K562 (cell line): ENCODE results near the gene HDHD3. TPM values are rescaled to one million over a fixed set of nuclear protein-coding genes. Genes with fewer than 3 reads are reported as not detected.

Source experiments
- ATAC-seq: fragments of 200-7000 bp; cut with Tn5 transposase; 3 replicates; pipeline ENCODE4 v1.9.1; 2020; ENCODE audit warnings: moderate library complexity
- BruUV-seq: library from RNA; stranded (reverse); fragments of 400-500 nt; replicated peaks from 2 replicates; lab custom pipeline; 2021; lab: Mats Ljungman, UMichigan
- CTCF ChIA-PET: fragments of 300-600 bp; formaldehyde crosslinking; extraction: SDS; loops from one replicate; lab custom pipeline; 2021; ENCODE audit warnings: low intra/inter-chr PET ratio; lab: Yijun Ruan, JAX
- POLR2A ChIA-PET: fragments of 300-600, 350-650 bp; sonication (Branson Sonifier 250); formaldehyde crosslinking; extraction: SDS; loops from one replicate; lab custom pipeline; 2021; ENCODE audit warnings: antibody characterized with exemption, inconsistent platforms; lab: Yijun Ruan, JAX
- DNase-seq, 4 experiments: peaks; one replicate each; pipeline versions ENCODE4 v3.0.0 to v3.0.0-alpha.2; 2011 to 2018; ENCODE audit warnings: low spot score in 3 of 4, mixed read lengths in 3 of 4; ENCODE audit errors: extremely low read depth in 1 of 4
- FAIRE-seq: peaks from 2 replicates; lab custom pipeline; 2011; peaks lifted over from hg19 to GRCh38; lab: Jason Lieb, UNC
- H2AFZ ChIP-seq: 2 replicates; pipeline ENCODE4 v1.6.0; 2011; ENCODE audit warnings: low read depth, low read length, control low read depth, inconsistent platforms
- H3K27ac ChIP-seq: fragments of 200-600 bp; 3 replicates; pipeline ENCODE4 v1.8.0; 2011; ENCODE audit warnings: low read depth, mild to moderate bottlenecking, control low read depth, inconsistent platforms, low read length, moderate library complexity, mixed read lengths; ENCODE audit errors: extremely low read depth
- H3K27me3 ChIP-seq, 2 experiments: fragments of 300-600 bp in 1 of 2; 2 replicates in 1 of 2; 3 replicates in 1 of 2; pipeline versions ENCODE4 v1.6.0 to v1.8.0; 2011; ENCODE audit warnings: inconsistent platforms in 2 of 2, low read length in 2 of 2, mild to moderate bottlenecking in 1 of 2, mixed read lengths in 1 of 2, moderate library complexity in 1 of 2; ENCODE audit not compliant: control insufficient read depth in 2 of 2, insufficient read depth in 2 of 2
- H3K36me3 ChIP-seq: fragments of 300-600 bp; 3 replicates; pipeline ENCODE4 v1.8.0; 2011; ENCODE audit warnings: mild to moderate bottlenecking, low read length, inconsistent platforms; ENCODE audit not compliant: control insufficient read depth, insufficient read depth
- H3K4me1 ChIP-seq, 2 experiments: fragments of 200-600 bp in 1 of 2; replicated peaks in 1 of 2; 2 replicates in 1 of 2; 3 replicates in 1 of 2; pipeline versions ENCODE4 v1.5.1 to v1.8.0; 2011; ENCODE audit warnings: inconsistent platforms in 2 of 2, low read length in 2 of 2, mild to moderate bottlenecking in 1 of 2, mixed read lengths in 1 of 2, moderate library complexity in 1 of 2; ENCODE audit not compliant: control insufficient read depth in 2 of 2, insufficient read depth in 2 of 2
- H3K4me2 ChIP-seq: 2 replicates; pipeline ENCODE4 v1.6.1; 2011; ENCODE audit warnings: low read length, control low read depth, inconsistent platforms, mixed read lengths; ENCODE audit not compliant: insufficient read depth
- H3K4me3 ChIP-seq: fragments of 200-600 bp; sonication (generic), shearing (Covaris generic); 2 replicates; pipeline ENCODE4 v1.5.1; 2016; ENCODE audit warnings: control low read depth, inconsistent platforms
- H3K79me2 ChIP-seq: fragments of 200-600 bp; 3 replicates; pipeline ENCODE4 v1.8.0; 2011; ENCODE audit warnings: low read length, inconsistent platforms; ENCODE audit not compliant: control insufficient read depth, insufficient read depth
- H3K9ac ChIP-seq, 2 experiments: 2 replicates each; pipeline versions ENCODE4 v1.6.0 to v1.6.1; 2011; ENCODE audit warnings: low read depth in 2 of 2, low read length in 2 of 2, control low read depth in 1 of 2, inconsistent platforms in 1 of 2, mild to moderate bottlenecking in 1 of 2, mixed read lengths in 1 of 2; ENCODE audit not compliant: insufficient read depth in 1 of 2
- H3K9me1 ChIP-seq: one replicate; pipeline ENCODE4 v1.6.0; 2011; ENCODE audit warnings: inconsistent platforms, mild to moderate bottlenecking, low read length, moderate library complexity; ENCODE audit not compliant: control insufficient read depth, insufficient read depth
- H3K9me3 ChIP-seq: replicated peaks from 2 replicates; pipeline ENCODE4 v1.5.1; 2011; ENCODE audit warnings: low read depth, low read length, inconsistent platforms; ENCODE audit not compliant: control insufficient read depth, insufficient read depth
- H4K20me1 ChIP-seq: replicated peaks from 2 replicates; pipeline ENCODE4 v1.6.1; 2011; ENCODE audit warnings: low read length, inconsistent platforms, mixed read lengths; ENCODE audit not compliant: control insufficient read depth, insufficient read depth
- HNRNPL ChIP-seq: fragments of 200-400 bp; formaldehyde crosslinking; IDR thresholded peaks from 2 replicates; pipeline ENCODE4 v1.6.1; 2017; ENCODE audit warnings: low read depth, mild to moderate bottlenecking, low read length
- TOE1 ChIP-seq, 2 experiments: fragments of 450-650 bp in 1 of 2; sonication (generic) in 1 of 2; formaldehyde crosslinking in 1 of 2; IDR thresholded peaks; 2 replicates each; pipeline versions ENCODE4 v1.7.1 to v1.8.0; 2016 to 2022; ENCODE audit warnings: borderline replicate concordance in 2 of 2, mild to moderate bottlenecking in 2 of 2, antibody characterized with exemption in 1 of 2, inconsistent platforms in 1 of 2, low read depth in 1 of 2, missing genetic modification reagents in 1 of 2, moderate library complexity in 1 of 2
- WGBS: fragments of 100-300 bp; shearing (Covaris generic); methylation state at CpG from one replicate; pipeline ENCODE4 v1.1.6; 2016; ENCODE audit warnings: low coverage, mixed read lengths; ENCODE audit not compliant: insufficient coverage; ENCODE audit errors: missing lambda C conversion rate; 5-methylcytosine and 5-hydroxymethylcytosine counted together
- in situ Hi-C: fragments of 300-500 bp; cut with MboI; formaldehyde crosslinking; loops from 4 replicates; pipeline ENCODE4 v1.15.0; 2018; ENCODE audit warnings: inconsistent platforms, mixed read lengths
- intact Hi-C: fragments of 100-400 bp; cut with micrococcal nuclease; formaldehyde crosslinking; loops from 2 replicates; pipeline ENCODE4 v1.14.2; 2022
- polyA plus RNA-seq, 8 experiments: library from polyadenylated mRNA; depleted of rRNA in 4 of 8; stranded (reverse) in 5 of 8; unstranded in 3 of 8; fragments of >200 nt; fragmentation: Nextera tagmentation in 2 of 8; fragmentation: Illumina TruSeq in 1 of 8; extraction: Ambion mirVana in 2 of 8; extraction: Trizol in 1 of 8; gene quantifications; 2 replicates each; pipeline versions ENCODE4 v1.2.1 to v1.2.3, GENCODE V29; 2011 to 2014; ENCODE audit warnings: inconsistent platforms in 1 of 8, missing spikeins in 1 of 8
- total RNA-seq, 7 experiments: library from RNA; depleted of rRNA in 6 of 7; stranded (reverse); fragments of >200 nt in 6 of 7; fragmentation: Illumina TruSeq in 2 of 7; extraction: Trizol in 2 of 7; gene quantifications; 2 replicates each; pipeline versions ENCODE4 v1.2.1 to v1.2.3, GENCODE V29; 2011 to 2021; ENCODE audit warnings: low replicate concordance in 1 of 7

Gene HDHD3
- total and polyA plus RNA-seq, 9 of the 15 experiments (the other 6 are each of a cell fraction or from before 2014, with no cell fraction given) = 1.1 to 19.1 (median 10.9) TPM

GRCh38 chr9:113409481-113409880, 32.7 kb upstream of the HDHD3 start:
- Histone ChIP-seq H3K4me3 (peak overlapping the region; percentile 88), H3K36me3 (peaks cover 29% of the 10 kb centered on the region), H3K4me1 (peaks cover 12 to 22% of the 10 kb centered on the region in 2 experiments; a peak in 4 of 5 replicates), H4K20me1 (no peaks in the 10 kb centered on the region), H3K27me3 (no peaks in the 10 kb centered on the region), H3K79me2 (peaks cover 24% of the 10 kb centered on the region), H3K9ac (peak overlapping the region; percentile 99 to 100), H3K9me3 (no peaks in the 10 kb centered on the region), H3K9me1 (no peaks in the 10 kb centered on the region), H2AFZ (peak overlapping the region; percentile 92), H3K27ac (peak overlapping the region; percentile 87), H3K4me2 (peak overlapping the region; percentile 98)
- in situ Hi-C loops = loop anchor here (5.0 kb wide), 1 partner anchor 107 kb away; the partner anchor contains the start of gene RNF183
- WGBS = 6% methylated on average over 10 of the region's 10 CpGs
- TSS peak; percentile 60 for BruUV-seq
- TF ChIP-seq HNRNPL = no peak
- no peak for TF ChIP-seq TOE1 (IDR thresholded peaks at IDR 0.05; ENCODE audit: borderline replicate concordance)
- TF ChIP-seq TOE1 (CRISPR knock-in tag; IDR thresholded peaks at IDR 0.05; ENCODE audit: borderline replicate concordance, low read depth) = 0 out of 2 replicates have a peak, but pooled peaks have one; percentile 7
- ChIA-PET CTCF (no interaction called here), POLR2A (interaction anchor here (0.6 to 3.4 kb wide), 14 partner anchors 9 to 246 kb away, joined by 3 to 43 read pairs (median 4); partner anchors contain the start of genes ALAD and WDR31)
- DNase-seq (peak in 1 of 4 experiments; percentile 18), FAIRE-seq (peak; percentile 32), ATAC-seq (no peak)
- intact Hi-C loops = loop anchor here (10.0 kb wide), 1 partner anchor 135 kb away; the partner anchor contains the start of genes CDC26 and PRPF4
